ENCODE results near the gene SDK1. TPM values are rescaled to one million over a fixed set of nuclear protein-coding genes. Genes with fewer than 3 reads are reported as not detected.
"Not testable (repeated sequence)": the region's sequence is repeated elsewhere in the genome, so short reads cannot be mapped to it uniquely, and the experiment has no call there.

SDK1 gene
- total RNA-seq, 1 donor from 2014 or later = 7.5 TPM

GRCh38 chr7:4279216-4279615, 978.2 kb downstream of the SDK1 start:
- DNase-seq (ENCODE audit: low spot score) = no peak

- DNase-seq (ENCODE audit: low spot score) = peak; percentile 51
These were observed 980.4 kb downstream of the SDK1 start for GRCh38 chr7:4281231-4281993.

GRCh38 chr7:4282434-4283223, 981.6 kb downstream of the SDK1 start:
- DNase-seq (ENCODE audit: low spot score) = peak; percentile 65

- DNase-seq (ENCODE audit: low spot score) = no peak
These were observed 985.3 kb downstream of the SDK1 start for GRCh38 chr7:4286351-4286750.

DNA sequence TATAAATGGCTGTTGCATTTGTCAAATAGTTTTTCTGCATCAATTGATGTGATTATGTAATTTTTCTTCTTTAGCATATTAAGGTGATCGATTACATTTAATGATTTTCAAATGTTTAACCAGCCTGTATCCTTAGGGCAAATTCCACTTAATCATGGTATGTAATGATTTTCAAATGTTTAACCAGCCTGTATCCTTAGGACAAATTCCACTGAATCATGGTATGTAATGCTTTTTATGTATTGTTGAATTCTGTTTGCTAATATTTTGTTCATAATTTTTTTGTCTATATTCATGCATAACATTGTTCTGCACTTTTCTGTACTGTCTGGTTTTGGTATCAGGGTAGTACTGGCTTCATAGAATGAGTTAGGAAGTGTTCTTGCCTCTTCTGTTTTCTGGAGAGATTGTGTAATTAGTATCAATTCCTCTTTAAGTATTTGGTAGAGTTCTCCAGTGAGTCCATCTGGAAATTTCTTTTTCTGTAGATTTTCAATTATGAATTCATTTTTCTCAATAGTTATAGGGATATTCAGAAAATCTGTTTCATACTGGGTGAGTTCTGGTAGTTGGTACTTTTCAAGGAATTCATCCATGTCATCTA, 987.8 kb downstream of the SDK1 start:
- no peak for DNase-seq (ENCODE audit: low spot score)

- peak; percentile 55 for DNase-seq (ENCODE audit: low spot score)
These were observed 996.3 kb downstream of the SDK1 start for GRCh38 chr7:4297165-4297917.

GRCh38 chr7:4297918-4298219, 996.8 kb downstream of the SDK1 start:
- peak; percentile 65 for DNase-seq (ENCODE audit: low spot score)

GRCh38 chr7:4299431-4299830, 998.4 kb downstream of the SDK1 start:
- DNase-seq (ENCODE audit: low spot score) = peak; percentile 8

- peak; percentile 43 for DNase-seq (ENCODE audit: low spot score)
These were observed 1001.3 kb downstream of the SDK1 start for GRCh38 chr7:4302203-4302905.

DNA sequence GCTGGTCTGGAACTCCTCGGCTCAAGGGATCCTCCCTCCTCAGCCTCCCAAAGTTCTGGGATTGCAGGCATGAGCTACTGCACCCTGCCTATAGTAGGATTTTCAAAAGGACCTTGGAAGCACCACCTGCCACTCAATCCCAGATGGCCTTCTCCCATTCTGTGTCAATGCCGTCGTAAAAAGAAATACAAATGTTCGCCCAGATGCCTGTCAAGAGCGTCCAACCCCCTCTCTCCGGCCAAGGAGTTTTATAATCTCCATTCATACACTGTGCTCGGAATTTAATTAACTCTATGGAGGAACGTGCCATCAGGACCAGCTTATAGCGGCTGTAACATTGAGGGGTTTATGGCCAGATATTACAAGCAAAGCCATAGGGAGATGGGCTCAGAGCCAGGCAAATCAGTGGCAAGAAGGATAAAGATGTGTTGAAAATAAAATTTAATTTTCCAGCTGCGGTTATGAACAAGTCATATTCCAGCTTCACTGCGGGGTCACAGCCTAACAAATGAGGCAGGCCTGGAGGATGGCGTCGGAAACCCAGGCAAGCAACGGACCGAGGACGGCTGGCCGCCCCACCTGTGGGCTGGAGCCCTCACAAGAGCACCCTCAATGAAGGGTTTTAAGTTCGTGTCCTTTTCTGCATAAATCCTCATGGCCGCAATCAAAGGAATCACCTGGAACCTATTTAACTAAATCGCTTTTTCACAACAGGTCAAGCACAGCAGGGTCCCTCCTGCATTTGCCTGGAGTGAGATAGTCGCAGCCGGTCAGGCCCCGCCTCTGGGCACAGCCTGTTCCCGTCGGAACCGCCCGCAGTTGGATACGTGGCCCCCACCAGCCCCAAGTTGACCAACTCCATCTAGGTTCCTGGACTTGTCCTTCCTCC, 1006.5 kb downstream of the SDK1 start:
- DNase-seq (ENCODE audit: low spot score) = no peak

DNA sequence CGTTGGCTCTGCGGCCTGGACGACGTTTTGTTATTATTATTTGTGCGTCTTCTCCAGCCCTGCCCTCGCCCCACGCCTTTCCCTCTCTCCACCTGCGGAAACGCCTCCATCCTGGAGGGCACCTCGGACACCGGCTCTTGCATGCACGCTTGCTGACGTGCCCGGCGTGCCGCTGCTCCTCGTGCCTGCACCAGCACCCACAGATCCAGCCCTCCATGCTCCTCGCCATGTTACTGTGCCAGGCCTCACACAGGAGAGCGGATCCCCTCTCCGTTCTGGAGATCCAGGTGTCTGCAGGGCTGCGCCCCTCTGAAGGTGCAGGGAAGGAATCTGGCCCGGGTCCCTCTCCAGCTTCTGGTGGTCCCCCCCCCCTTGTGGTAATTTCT, 1007.1 kb downstream of the SDK1 start:
- no peak for DNase-seq (ENCODE audit: low spot score)

GRCh38 chr7:4313911-4314310, 1012.9 kb downstream of the SDK1 start:
- not testable (repeated sequence) for DNase-seq (ENCODE audit: low spot score)

GRCh38 chr7:4314316-4314715, 1013.3 kb downstream of the SDK1 start:
- not testable (repeated sequence) for DNase-seq (ENCODE audit: low spot score)

Data from mesenteric fat pad (tissue), 1 donor.